ENCODE measurements around the gene CDC6.

CDC6 gene

DNA sequence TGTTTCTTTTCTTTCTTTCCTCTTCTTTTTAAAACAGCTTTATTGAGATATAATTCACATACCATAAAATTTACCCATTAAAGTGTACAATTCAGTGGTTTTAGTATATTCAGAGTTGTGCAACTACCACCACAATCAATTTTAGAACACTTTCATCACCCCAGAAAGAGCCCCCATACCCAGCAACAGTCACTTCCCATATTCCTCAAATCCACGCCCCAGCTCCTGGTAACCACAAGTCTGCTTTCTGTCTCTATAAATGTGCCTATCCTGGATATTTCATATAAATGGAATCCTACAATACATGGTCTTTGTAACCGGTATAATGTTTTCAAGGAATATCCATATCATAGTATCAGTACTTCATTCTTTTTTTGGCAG, 40.7 kb downstream of the CDC6 start:
- DNase-seq (ENCODE audit: low read depth) = no peak
- H3K4me3 ChIP-seq (replicated peaks; ENCODE audit: low read depth, low read length) = no peak overlapping the region
- TF ChIP-seq, protein P1, sequence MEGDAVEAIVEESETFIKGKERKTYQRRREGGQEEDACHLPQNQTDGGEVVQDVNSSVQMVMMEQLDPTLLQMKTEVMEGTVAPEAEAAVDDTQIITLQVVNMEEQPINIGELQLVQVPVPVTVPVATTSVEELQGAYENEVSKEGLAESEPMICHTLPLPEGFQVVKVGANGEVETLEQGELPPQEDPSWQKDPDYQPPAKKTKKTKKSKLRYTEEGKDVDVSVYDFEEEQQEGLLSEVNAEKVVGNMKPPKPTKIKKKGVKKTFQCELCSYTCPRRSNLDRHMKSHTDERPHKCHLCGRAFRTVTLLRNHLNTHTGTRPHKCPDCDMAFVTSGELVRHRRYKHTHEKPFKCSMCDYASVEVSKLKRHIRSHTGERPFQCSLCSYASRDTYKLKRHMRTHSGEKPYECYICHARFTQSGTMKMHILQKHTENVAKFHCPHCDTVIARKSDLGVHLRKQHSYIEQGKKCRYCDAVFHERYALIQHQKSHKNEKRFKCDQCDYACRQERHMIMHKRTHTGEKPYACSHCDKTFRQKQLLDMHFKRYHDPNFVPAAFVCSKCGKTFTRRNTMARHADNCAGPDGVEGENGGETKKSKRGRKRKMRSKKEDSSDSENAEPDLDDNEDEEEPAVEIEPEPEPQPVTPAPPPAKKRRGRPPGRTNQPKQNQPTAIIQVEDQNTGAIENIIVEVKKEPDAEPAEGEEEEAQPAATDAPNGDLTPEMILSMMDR (IDR thresholded peaks at IDR 0.05; ENCODE audit: low read length, missing control alignments) = no peak

DNA sequence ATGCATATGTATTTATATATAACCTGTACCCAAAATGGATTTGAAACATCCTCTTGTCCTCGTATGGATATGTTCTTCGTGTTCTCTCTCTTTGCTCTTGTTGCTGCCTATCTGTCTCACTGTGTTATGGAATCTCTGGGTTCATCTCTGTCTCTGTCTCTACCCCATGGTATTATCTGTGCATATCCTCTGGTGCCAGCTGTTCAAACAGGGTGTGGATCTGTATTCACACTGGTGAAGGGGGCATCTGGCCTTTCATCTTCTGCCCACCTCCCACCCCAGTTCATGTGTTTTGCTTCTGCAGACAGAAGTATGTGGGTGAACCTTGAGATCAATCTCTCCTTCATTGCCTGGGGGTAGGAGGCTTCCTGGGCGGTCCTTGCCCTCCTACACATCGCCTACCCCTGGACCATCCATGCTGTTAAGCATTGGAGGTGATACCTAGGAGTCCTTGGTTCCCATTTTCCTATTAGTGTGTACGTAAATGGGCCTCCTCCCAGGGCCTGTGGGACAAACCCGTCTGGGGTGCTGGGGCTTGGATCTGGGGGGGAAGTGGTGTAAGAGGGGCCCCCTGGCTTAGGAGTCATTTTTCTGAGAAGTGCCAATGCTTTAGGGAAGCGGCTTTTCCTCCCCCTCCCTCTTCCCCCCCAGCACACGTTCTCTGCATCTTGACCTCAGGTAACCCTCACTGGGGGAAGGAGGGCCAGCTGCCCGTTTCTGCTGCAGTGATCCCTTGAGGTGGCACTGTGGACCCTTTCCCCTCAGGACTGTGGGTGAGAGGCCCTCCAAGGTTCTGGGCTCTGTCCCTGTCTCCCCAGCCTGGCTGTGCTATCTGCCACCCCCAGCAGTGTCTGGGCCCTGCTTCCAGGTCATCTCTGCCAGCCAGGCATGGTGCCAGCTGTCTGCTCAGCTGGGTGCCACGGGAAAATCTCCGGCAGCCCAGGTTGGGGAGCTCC, 42.4 kb downstream of the CDC6 start:
- TF ChIP-seq, protein P1 (IDR thresholded peaks at IDR 0.05; ENCODE audit: low read length, missing control alignments) = no peak
- no peak for DNase-seq (ENCODE audit: low read depth)
- H3K4me3 ChIP-seq (replicated peaks; ENCODE audit: low read depth, low read length) = no peak overlapping the region

DNA sequence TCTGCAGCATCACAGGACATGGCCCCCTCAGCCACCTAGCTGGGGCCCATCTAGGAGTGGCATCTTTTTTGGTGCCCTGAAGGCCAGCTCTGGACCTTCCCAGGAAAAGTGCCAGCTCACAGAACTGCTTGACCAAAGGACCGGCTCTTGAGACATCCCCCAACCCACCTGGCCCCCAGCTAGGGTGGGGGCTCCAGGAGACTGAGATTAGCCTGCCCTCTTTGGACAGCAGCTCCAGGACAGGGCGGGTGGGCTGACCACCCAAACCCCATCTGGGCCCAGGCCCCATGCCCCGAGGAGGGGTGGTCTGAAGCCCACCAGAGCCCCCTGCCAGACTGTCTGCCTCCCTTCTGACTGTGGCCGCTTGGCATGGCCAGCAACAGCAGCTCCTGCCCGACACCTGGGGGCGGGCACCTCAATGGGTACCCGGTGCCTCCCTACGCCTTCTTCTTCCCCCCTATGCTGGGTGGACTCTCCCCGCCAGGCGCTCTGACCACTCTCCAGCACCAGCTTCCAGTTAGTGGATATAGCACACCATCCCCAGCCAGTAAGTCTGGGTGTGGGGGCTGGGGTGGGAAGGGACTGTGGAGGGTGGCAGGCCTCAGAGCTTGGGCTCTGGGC, 43.3 kb downstream of the CDC6 start:
- no peak for DNase-seq (ENCODE audit: low read depth)
- TF ChIP-seq, protein P1 (IDR thresholded peaks at IDR 0.05; ENCODE audit: low read length, missing control alignments) = no peak
- H3K4me3 ChIP-seq (replicated peaks; ENCODE audit: low read depth, low read length) = no peak overlapping the region

DNA sequence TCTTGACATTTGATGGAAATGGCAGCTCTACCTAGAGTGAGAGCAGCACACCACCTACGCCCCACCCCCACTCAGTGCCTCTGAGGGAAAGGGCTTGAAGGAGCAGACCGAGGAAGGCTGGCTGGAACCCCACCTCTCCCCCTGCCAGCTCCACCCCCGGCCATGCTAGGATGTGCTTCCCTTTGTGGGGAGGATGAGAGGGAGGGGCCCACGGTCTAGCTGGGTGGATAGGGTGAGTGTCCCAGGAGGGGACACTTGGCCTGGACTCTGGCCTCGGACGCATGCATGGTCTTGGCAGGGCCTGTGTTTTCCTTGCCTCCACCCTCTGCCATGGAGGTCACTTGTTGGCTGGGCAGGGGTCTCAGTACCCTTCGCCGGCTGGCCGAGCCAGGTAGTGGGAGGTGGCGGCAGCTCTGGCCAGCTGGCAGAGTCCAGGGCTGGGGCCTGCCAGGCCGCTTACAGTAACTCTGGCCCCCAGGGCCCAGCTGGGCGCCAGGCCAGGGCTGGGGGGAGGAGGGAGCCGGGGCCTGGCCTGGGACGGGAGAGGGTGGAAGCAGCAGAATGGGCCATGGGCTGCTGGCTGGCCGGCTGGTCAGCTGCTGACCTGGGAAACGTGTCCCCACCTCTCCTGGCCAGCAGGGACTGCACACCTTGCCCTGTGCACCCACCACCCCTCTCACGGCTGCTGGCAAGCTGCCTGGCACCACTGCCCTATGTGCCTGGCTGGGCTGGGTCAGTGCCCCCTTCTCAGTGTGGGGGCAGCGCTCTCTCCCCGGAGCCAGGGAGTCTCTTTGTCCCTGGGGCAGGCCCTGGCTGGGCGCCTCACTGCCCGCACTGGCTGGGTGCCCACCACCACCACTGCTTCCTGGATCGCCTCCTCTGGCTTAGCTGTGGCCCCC, 44.3 kb downstream of the CDC6 start:
- peak; percentile 88 for DNase-seq (ENCODE audit: low read depth)
- H3K4me3 ChIP-seq (replicated peaks; ENCODE audit: low read depth, low read length) = no peak overlapping the region

DNA sequence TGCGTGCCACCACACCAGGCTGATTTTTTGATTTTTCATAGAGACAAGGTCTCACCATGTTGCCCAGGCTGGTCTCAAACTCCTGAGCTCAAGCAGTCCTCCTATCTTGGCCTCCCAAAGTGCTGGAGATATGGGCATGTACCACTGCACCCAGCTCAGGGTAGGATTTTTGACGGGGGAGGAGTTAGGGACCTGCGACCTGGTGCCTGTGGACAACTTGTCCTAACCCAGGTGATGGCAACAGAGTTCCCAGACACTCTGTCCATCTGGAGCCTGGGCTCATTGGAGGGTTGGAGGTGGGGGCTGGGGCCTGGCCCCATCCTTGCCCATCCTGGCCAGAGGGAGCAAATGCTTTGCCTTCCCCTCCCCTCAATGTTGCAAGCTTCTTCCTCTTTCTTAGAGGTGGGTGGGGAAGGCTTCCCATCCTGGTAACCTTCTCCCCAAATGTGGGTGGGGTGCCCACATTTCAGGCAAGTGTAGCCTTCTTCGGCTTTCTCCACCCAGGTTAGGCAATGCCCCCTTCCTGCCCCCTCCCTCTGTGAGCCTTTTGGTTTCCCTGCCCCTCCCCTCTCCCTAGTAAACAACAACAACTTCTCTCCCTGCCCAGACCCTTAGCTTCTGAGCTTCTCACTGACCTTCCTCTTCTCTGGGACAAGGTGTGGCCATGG, 46.2 kb downstream of the CDC6 start:
- TF ChIP-seq, protein P1 (IDR thresholded peaks at IDR 0.05; ENCODE audit: low read length, missing control alignments) = no peak
- DNase-seq (ENCODE audit: low read depth) = no peak
- no peak overlapping the region for H3K4me3 ChIP-seq (replicated peaks; ENCODE audit: low read depth, low read length)

More for the DNA sequence above, 44.3 kb downstream of the CDC6 start:
- TF ChIP-seq, protein P1 (IDR thresholded peaks at IDR 0.05; ENCODE audit: low read length, missing control alignments) = no peak

DNA sequence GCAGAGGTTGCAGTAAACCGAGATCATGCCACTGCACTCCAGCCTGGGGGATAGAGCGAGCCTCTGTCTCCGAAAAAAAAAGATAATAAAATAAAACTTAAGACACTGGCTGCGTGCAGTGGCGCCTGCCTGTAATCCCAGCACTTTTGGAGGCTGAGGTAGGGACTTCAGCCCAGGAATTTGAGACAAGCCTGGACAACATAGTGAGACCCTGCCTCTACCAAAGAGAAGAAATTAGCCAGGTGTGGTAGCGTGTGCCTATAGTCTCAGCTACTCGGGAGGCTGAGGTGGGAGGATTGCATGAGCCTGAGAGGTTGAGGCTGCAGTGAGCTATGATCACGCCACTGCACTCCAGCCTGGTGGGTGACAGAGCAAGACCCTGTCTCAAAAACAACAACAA, 47.9 kb downstream of the CDC6 start:
- TF ChIP-seq, protein P1 (IDR thresholded peaks at IDR 0.05; ENCODE audit: low read length, missing control alignments) = no peak
- H3K4me3 ChIP-seq (replicated peaks; ENCODE audit: low read depth, low read length) = no peak overlapping the region
- DNase-seq (ENCODE audit: low read depth) = no peak

Data from fibroblast of pulmonary artery (primary cell).